ENCODE data around the gene KIR3DL1.
"Not testable (repeated sequence)": the region's sequence is repeated elsewhere in the genome, so short reads cannot be mapped to it uniquely, and the experiment has no call there.

The KIR3DL1 gene

DNA sequence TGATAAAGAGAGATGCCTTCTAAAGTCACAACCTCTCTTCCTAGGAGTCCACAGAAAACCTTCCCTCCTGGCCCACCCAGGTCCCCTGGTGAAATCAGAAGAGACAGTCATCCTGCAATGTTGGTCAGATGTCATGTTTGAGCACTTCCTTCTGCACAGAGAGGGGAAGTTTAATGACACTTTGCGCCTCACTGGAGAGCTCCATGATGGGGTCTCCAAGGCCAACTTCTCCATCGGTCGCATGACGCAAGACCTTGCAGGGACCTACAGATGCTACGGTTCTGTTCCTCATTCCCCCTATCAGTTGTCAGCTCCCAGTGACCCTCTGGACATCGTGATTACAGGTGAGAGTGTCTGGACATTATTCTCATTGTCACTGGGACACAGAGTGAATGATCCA, 28.1 kb upstream of the KIR3DL1 start:
- H3K9ac ChIP-seq (ENCODE audit: low read length); H3K4me1 ChIP-seq (ENCODE audit: control insufficient read depth, insufficient read depth, low read length); H3K27me3 ChIP-seq (replicated peaks; ENCODE audit: control insufficient read depth, insufficient read depth, low read length); DNase-seq (ENCODE audit: low read depth); H3K9me3 ChIP-seq (ENCODE audit: control insufficient read depth, low read length); H3K4me3 ChIP-seq (ENCODE audit: low read length); H3K36me3 ChIP-seq (ENCODE audit: control insufficient read depth, insufficient read depth, low read length, severe bottlenecking): not testable (repeated sequence)

GRCh38 chr19:54790711-54791110, 25.6 kb upstream of the KIR3DL1 start:
- H3K27me3 ChIP-seq (replicated peaks; ENCODE audit: control insufficient read depth, insufficient read depth, low read length), result no peaks in the 10 kb centered on the region
- no peaks in the 10 kb centered on the region for H3K36me3 ChIP-seq (ENCODE audit: control insufficient read depth, insufficient read depth, low read length, severe bottlenecking)
- no peak overlapping the region for H3K9ac ChIP-seq (ENCODE audit: low read length)
- DNase-seq (ENCODE audit: low read depth), result no peak
- no peak overlapping the region for H3K4me3 ChIP-seq (ENCODE audit: low read length)
- H3K4me1 ChIP-seq (ENCODE audit: control insufficient read depth, insufficient read depth, low read length), result no peaks in the 10 kb centered on the region
- no peaks in the 10 kb centered on the region for H3K9me3 ChIP-seq (ENCODE audit: control insufficient read depth, low read length)

- H3K36me3 ChIP-seq (ENCODE audit: control insufficient read depth, insufficient read depth, low read length, severe bottlenecking), result no peaks in the 10 kb centered on the region
- no peaks in the 10 kb centered on the region for H3K9me3 ChIP-seq (ENCODE audit: control insufficient read depth, low read length)
- DNase-seq (ENCODE audit: low read depth), result no peak
- no peaks in the 10 kb centered on the region for H3K27me3 ChIP-seq (replicated peaks; ENCODE audit: control insufficient read depth, insufficient read depth, low read length)
- H3K4me1 ChIP-seq (ENCODE audit: control insufficient read depth, insufficient read depth, low read length), result no peaks in the 10 kb centered on the region
- H3K4me3 ChIP-seq (ENCODE audit: low read length), result no peak overlapping the region
- no peak overlapping the region for H3K9ac ChIP-seq (ENCODE audit: low read length)
These were observed 24.8 kb upstream of the KIR3DL1 start for GRCh38 chr19:54791476-54791875.

DNA sequence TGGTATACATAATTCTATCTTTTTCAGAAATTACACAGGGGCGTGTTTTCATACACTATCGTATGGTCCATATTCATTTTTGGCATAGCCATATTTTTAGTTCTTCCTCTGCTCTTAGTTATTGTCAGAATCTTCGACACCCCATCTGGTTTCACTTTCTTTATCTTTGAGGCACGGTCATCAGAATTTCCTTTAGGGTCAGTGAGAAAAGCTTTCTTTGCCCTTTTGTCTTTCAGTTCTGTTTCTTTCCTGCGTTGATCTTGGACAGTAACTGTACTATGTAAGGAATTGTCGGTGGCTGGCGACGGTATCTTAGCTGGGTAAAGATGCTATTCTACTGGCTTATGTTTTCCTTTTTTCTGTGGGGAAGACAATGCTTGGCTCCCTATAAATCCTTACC, 23.5 kb upstream of the KIR3DL1 start:
- no peak for DNase-seq (ENCODE audit: low read depth)
- Histone ChIP-seq H3K4me3 (ENCODE audit: low read length) (peak overlapping the region; percentile 67), H3K9me3 (ENCODE audit: control insufficient read depth, low read length) (no peaks in the 10 kb centered on the region)

GRCh38 chr19:54795758-54796157, 20.5 kb upstream of the KIR3DL1 start:
- no peaks in the 10 kb centered on the region for H3K27me3 ChIP-seq (replicated peaks; ENCODE audit: control insufficient read depth, insufficient read depth, low read length)
- H3K9ac ChIP-seq (ENCODE audit: low read length), result no peak overlapping the region
- no peak overlapping the region for H3K4me3 ChIP-seq (ENCODE audit: low read length)
- DNase-seq (ENCODE audit: low read depth), result no peak
- no peaks in the 10 kb centered on the region for H3K4me1 ChIP-seq (ENCODE audit: control insufficient read depth, insufficient read depth, low read length)
- H3K9me3 ChIP-seq (ENCODE audit: control insufficient read depth, low read length), result peaks cover 5% of the 10 kb centered on the region
- no peaks in the 10 kb centered on the region for H3K36me3 ChIP-seq (ENCODE audit: control insufficient read depth, insufficient read depth, low read length, severe bottlenecking)

More for the DNA sequence above, 23.5 kb upstream of the KIR3DL1 start:
- H3K27me3 ChIP-seq (replicated peaks; ENCODE audit: control insufficient read depth, insufficient read depth, low read length), result no peaks in the 10 kb centered on the region
- no peak overlapping the region for H3K9ac ChIP-seq (ENCODE audit: low read length)
- H3K4me1 ChIP-seq (ENCODE audit: control insufficient read depth, insufficient read depth, low read length), result no peaks in the 10 kb centered on the region
- H3K36me3 ChIP-seq (ENCODE audit: control insufficient read depth, insufficient read depth, low read length, severe bottlenecking), result no peaks in the 10 kb centered on the region

GRCh38 chr19:54803410-54803809, 12.9 kb upstream of the KIR3DL1 start, which contains the start of gene KIR2DL4:
KIR2DL4 (plus strand) TSS chr19:54803610; CDS start chr19:54803652, 42 bp downstream.
- Histone ChIP-seq H3K9ac (ENCODE audit: low read length) (no peak within 1 kb of the TSS), H3K27me3 (replicated peaks; ENCODE audit: control insufficient read depth, insufficient read depth, low read length) (no peaks in the 10 kb centered on the region), H3K9me3 (ENCODE audit: control insufficient read depth, low read length) (peaks cover 5% of the 10 kb centered on the region), H3K4me3 (ENCODE audit: low read length) (no peak within 1 kb of the TSS), H3K36me3 (ENCODE audit: control insufficient read depth, insufficient read depth, low read length, severe bottlenecking) (no peaks in the 10 kb centered on the region), H3K4me1 (ENCODE audit: control insufficient read depth, insufficient read depth, low read length) (no peaks in the 10 kb centered on the region)
- DNase-seq (ENCODE audit: low read depth), result no peak

- Histone ChIP-seq H3K27me3 (replicated peaks; ENCODE audit: control insufficient read depth, insufficient read depth, low read length) (no peaks in the 10 kb centered on the region), H3K36me3 (ENCODE audit: control insufficient read depth, insufficient read depth, low read length, severe bottlenecking) (no peaks in the 10 kb centered on the region), H3K9me3 (ENCODE audit: control insufficient read depth, low read length) (peaks cover 5% of the 10 kb centered on the region), H3K9ac (ENCODE audit: low read length) (no peak overlapping the region), H3K4me1 (ENCODE audit: control insufficient read depth, insufficient read depth, low read length) (no peaks in the 10 kb centered on the region), H3K4me3 (ENCODE audit: low read length) (no peak overlapping the region)
- DNase-seq (ENCODE audit: low read depth), result no peak
These were observed 12.2 kb upstream of the KIR3DL1 start for GRCh38 chr19:54804101-54804500.

GRCh38 chr19:54804571-54804970, 11.7 kb upstream of the KIR3DL1 start:
- Histone ChIP-seq H3K4me1 (ENCODE audit: control insufficient read depth, insufficient read depth, low read length) (no peaks in the 10 kb centered on the region), H3K27me3 (replicated peaks; ENCODE audit: control insufficient read depth, insufficient read depth, low read length) (no peaks in the 10 kb centered on the region), H3K9me3 (ENCODE audit: control insufficient read depth, low read length) (peaks cover under 1% of the 10 kb centered on the region), H3K9ac (ENCODE audit: low read length) (no peak overlapping the region), H3K36me3 (ENCODE audit: control insufficient read depth, insufficient read depth, low read length, severe bottlenecking) (no peaks in the 10 kb centered on the region), H3K4me3 (ENCODE audit: low read length) (no peak overlapping the region)
- DNase-seq (ENCODE audit: low read depth), result no peak

- H3K9ac ChIP-seq (ENCODE audit: low read length), result no peak overlapping the region
- H3K4me1 ChIP-seq (ENCODE audit: control insufficient read depth, insufficient read depth, low read length), result no peaks in the 10 kb centered on the region
- H3K4me3 ChIP-seq (ENCODE audit: low read length), result no peak overlapping the region
- no peaks in the 10 kb centered on the region for H3K36me3 ChIP-seq (ENCODE audit: control insufficient read depth, insufficient read depth, low read length, severe bottlenecking)
- no peaks in the 10 kb centered on the region for H3K9me3 ChIP-seq (ENCODE audit: control insufficient read depth, low read length)
- H3K27me3 ChIP-seq (replicated peaks; ENCODE audit: control insufficient read depth, insufficient read depth, low read length), result no peaks in the 10 kb centered on the region
- no peak for DNase-seq (ENCODE audit: low read depth)
These were observed 10.4 kb upstream of the KIR3DL1 start for GRCh38 chr19:54805665-54806515.

DNA sequence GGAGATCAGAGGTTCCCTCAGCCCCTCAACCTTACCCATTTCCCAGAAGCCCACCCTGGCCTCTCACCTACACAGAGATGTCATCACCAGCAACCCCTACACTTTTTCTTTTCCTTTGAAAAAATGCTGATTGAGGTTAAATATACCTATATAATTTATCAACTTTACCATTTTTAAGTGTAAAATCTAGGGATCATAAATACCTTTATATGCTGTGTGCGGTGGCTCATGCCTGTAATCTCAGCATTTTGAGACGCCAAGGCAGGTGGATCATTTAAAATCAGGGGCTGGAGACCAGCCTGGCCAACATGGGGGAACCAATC, 9.8 kb upstream of the KIR3DL1 start:
- no peak for DNase-seq (ENCODE audit: low read depth)
- H3K27me3 ChIP-seq (replicated peaks; ENCODE audit: control insufficient read depth, insufficient read depth, low read length), result no peaks in the 10 kb centered on the region
- H3K36me3 ChIP-seq (ENCODE audit: control insufficient read depth, insufficient read depth, low read length, severe bottlenecking), result no peaks in the 10 kb centered on the region
- H3K9ac ChIP-seq (ENCODE audit: low read length), result no peak overlapping the region
- H3K9me3 ChIP-seq (ENCODE audit: control insufficient read depth, low read length), result no peaks in the 10 kb centered on the region
- no peaks in the 10 kb centered on the region for H3K4me1 ChIP-seq (ENCODE audit: control insufficient read depth, insufficient read depth, low read length)
- H3K4me3 ChIP-seq (ENCODE audit: low read length), result no peak overlapping the region

- not testable (repeated sequence) for H3K36me3 ChIP-seq (ENCODE audit: control insufficient read depth, insufficient read depth, low read length, severe bottlenecking); H3K27me3 ChIP-seq (replicated peaks; ENCODE audit: control insufficient read depth, insufficient read depth, low read length); H3K9ac ChIP-seq (ENCODE audit: low read length); H3K4me1 ChIP-seq (ENCODE audit: control insufficient read depth, insufficient read depth, low read length); H3K4me3 ChIP-seq (ENCODE audit: low read length); H3K9me3 ChIP-seq (ENCODE audit: control insufficient read depth, low read length); DNase-seq (ENCODE audit: low read depth)
These were observed 1.7 kb upstream of the KIR3DL1 start for GRCh38 chr19:54814571-54814970.
